Nephron (organoid): ENCODE data around the gene ERGIC1.

Experiments
- H3K27ac Mint-ChIP-seq, 3 experiments: 2 replicates each; pipeline ENCODE4 v1.8.0; 2020; ENCODE audit warnings: mixed read lengths in 3 of 3, mild to moderate bottlenecking in 2 of 3, moderate library complexity in 1 of 3
- H3K27me3 Mint-ChIP-seq: 2 replicates; pipeline ENCODE4 v1.8.0; 2021; ENCODE audit warnings: low read depth, mild to moderate bottlenecking, moderate library complexity, mixed read lengths
- H3K36me3 Mint-ChIP-seq: 2 replicates; pipeline ENCODE4 v1.8.0; 2020; ENCODE audit warnings: low read depth, mixed read lengths
- H3K4me1 Mint-ChIP-seq: 2 replicates; pipeline ENCODE4 v1.8.0; 2020; ENCODE audit warnings: mixed read lengths
- H3K4me3 Mint-ChIP-seq, 3 experiments: 2 replicates each; pipeline ENCODE4 v1.8.0; 2020; ENCODE audit warnings: mild to moderate bottlenecking in 3 of 3, mixed read lengths in 3 of 3, moderate library complexity in 2 of 3
- H3K9me3 Mint-ChIP-seq: 2 replicates; pipeline ENCODE4 v1.8.0; 2020; ENCODE audit warnings: mixed read lengths
- TF ChIP-seq, protein P1 (sequence below), 3 experiments: fragments of 200-600 bp; sonication (generic); IDR thresholded peaks; one replicate each; pipeline ENCODE4 v1.5.0; 2021; ENCODE audit warnings: antibody characterized with exemption in 3 of 3; ENCODE audit not compliant: unreplicated experiment in 3 of 3

The ERGIC1 gene

DNA sequence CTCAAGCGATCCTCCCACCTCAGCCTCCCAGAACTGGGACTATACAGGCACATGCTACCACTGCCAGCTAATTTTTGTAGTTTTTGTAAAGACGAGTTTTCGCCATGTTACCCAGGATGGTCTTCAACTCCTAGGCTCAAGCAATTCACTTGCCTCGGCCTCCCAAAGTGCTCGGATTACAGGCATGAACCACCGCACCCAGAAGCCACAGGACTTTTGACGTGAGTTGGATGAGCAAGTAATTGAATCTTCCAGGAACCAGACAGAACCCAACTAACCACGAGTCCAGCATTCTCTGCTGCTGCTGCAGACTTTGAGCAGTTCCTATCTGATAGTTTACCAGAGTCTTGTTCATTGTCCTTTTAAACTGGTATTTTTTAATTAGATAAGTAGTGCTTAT is 139.9 kb downstream of the ERGIC1 start:
- H3K27me3 Mint-ChIP-seq, result peaks cover 29% of the 10 kb centered on the region
- peaks cover 9% of the 10 kb centered on the region for H3K4me1 Mint-ChIP-seq
- H3K9me3 Mint-ChIP-seq, result no peaks in the 10 kb centered on the region
- H3K36me3 Mint-ChIP-seq, result peaks cover 11% of the 10 kb centered on the region
- H3K27ac Mint-ChIP-seq, result peak overlapping the region; percentile 34 to 90 (median 83)
- TF ChIP-seq, protein P1, sequence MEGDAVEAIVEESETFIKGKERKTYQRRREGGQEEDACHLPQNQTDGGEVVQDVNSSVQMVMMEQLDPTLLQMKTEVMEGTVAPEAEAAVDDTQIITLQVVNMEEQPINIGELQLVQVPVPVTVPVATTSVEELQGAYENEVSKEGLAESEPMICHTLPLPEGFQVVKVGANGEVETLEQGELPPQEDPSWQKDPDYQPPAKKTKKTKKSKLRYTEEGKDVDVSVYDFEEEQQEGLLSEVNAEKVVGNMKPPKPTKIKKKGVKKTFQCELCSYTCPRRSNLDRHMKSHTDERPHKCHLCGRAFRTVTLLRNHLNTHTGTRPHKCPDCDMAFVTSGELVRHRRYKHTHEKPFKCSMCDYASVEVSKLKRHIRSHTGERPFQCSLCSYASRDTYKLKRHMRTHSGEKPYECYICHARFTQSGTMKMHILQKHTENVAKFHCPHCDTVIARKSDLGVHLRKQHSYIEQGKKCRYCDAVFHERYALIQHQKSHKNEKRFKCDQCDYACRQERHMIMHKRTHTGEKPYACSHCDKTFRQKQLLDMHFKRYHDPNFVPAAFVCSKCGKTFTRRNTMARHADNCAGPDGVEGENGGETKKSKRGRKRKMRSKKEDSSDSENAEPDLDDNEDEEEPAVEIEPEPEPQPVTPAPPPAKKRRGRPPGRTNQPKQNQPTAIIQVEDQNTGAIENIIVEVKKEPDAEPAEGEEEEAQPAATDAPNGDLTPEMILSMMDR (IDR thresholded peaks at IDR 0.05; ENCODE audit: unreplicated experiment in 3 of 3), result no peak
- H3K4me3 Mint-ChIP-seq, result no peak overlapping the region

- peaks cover under 1% of the 10 kb centered on the region for H3K36me3 Mint-ChIP-seq
- H3K4me3 Mint-ChIP-seq, result no peak overlapping the region
- peaks cover 30% of the 10 kb centered on the region for H3K27me3 Mint-ChIP-seq
- H3K9me3 Mint-ChIP-seq, result no peaks in the 10 kb centered on the region
- peaks cover 9% of the 10 kb centered on the region for H3K4me1 Mint-ChIP-seq
- H3K27ac Mint-ChIP-seq, result no peak overlapping the region
- TF ChIP-seq, protein P1 (IDR thresholded peaks at IDR 0.05; ENCODE audit: unreplicated experiment in 3 of 3), result no peak
Measured at GRCh38 chr5:172975289-172975688, 141.2 kb downstream of the ERGIC1 start.

DNA sequence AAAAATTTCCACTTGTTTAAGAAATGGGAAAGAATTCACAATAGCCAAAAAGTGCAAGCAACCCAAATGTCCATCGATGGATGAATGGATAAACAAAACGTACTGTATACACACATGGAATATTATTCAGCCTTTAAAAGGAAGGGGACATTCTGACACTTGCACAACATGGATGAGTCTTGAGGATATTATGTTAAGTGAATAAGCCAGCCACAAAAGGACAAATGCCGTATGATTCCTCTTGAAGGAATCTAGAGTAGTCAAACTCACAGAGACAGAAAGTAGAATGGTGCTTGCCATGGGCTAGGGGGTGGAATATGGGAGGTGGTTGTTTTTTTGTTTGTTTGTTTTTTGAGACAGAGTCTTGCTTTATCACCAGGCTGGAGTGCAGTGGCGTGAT is 145.7 kb downstream of the ERGIC1 start:
- Mint-ChIP-seq H3K4me1 (peaks cover 7% of the 10 kb centered on the region), H3K9me3 (no peaks in the 10 kb centered on the region), H3K27me3 (peaks cover 29% of the 10 kb centered on the region), H3K4me3 (peak overlapping the region in 2 of 3 experiments; percentile 28 to 65), H3K27ac (peak overlapping the region in 1 of 3 experiments; percentile 66), H3K36me3 (no peaks in the 10 kb centered on the region)
- TF ChIP-seq, protein P1 (IDR thresholded peaks at IDR 0.05; ENCODE audit: unreplicated experiment in 3 of 3), result no peak

GRCh38 chr5:172981931-172982330 is 147.9 kb downstream of the ERGIC1 start:
- Mint-ChIP-seq H3K36me3 (peaks cover 12% of the 10 kb centered on the region), H3K4me1 (peaks cover 14% of the 10 kb centered on the region), H3K27me3 (peaks cover 14% of the 10 kb centered on the region), H3K4me3 (peak overlapping the region in 2 of 3 experiments; percentile 49 to 52), H3K27ac (no peak overlapping the region), H3K9me3 (no peaks in the 10 kb centered on the region)
- TF ChIP-seq, protein P1 (IDR thresholded peaks at IDR 0.05; ENCODE audit: unreplicated experiment in 3 of 3), result no peak

GRCh38 chr5:172983542-172984243 is 149.6 kb downstream of the ERGIC1 start, which contains the start of gene ATP6V0E1:
ATP6V0E1 (plus strand) TSS chr5:172983771; CDS start chr5:172983861, 90 bp downstream.
- Mint-ChIP-seq H3K36me3 (peaks cover 19% of the 10 kb centered on the region), H3K9me3 (no peaks in the 10 kb centered on the region), H3K27ac (peak within 1 kb of the TSS; percentile 93 to 99 (median 98)), H3K4me1 (peaks cover 14% of the 10 kb centered on the region), H3K4me3 (peak within 1 kb of the TSS; percentile 96 to 99 (median 97)), H3K27me3 (peaks cover 8% of the 10 kb centered on the region)
- TF ChIP-seq, protein P1 (IDR thresholded peaks at IDR 0.05; ENCODE audit: unreplicated experiment in 3 of 3), result no peak
